SK-N-SH (cell line): ENCODE results near the gene CACNA2D4.

Experiments used
- EZH2phosphoT487 ChIP-seq: fragments of 200-600 bp; sonication (generic); IDR thresholded peaks from 2 replicates; pipeline ENCODE4 v1.6.1; 2017; ENCODE audit warnings: low read depth, mixed run types, mild to moderate bottlenecking, antibody characterized with exemption, moderate library complexity, borderline replicate concordance
- JUND ChIP-seq: IDR thresholded peaks from 2 replicates; pipeline ENCODE4 v1.4.0; 2012
- RFX5 ChIP-seq: IDR thresholded peaks from 2 replicates; pipeline ENCODE4 v1.6.1; 2012; ENCODE audit warnings: mild to moderate bottlenecking, improper control_type of control experiment, low read length
- SMC3 ChIP-seq: IDR thresholded peaks from 2 replicates; pipeline ENCODE4 v1.6.1; 2012; ENCODE audit warnings: low read depth, low read length, improper control_type of control experiment
- TAF1 ChIP-seq: IDR thresholded peaks from 2 replicates; pipeline ENCODE4 v1.6.1; 2012; ENCODE audit warnings: low read depth, mild to moderate bottlenecking, low read length, moderate library complexity, borderline replicate concordance
- TF ChIP-seq, protein P1 (sequence below): fragments of 200-600 bp; sonication (generic); IDR thresholded peaks from 2 replicates; pipeline ENCODE4 v1.6.1; 2017; ENCODE audit warnings: antibody characterized with exemption, mild to moderate bottlenecking, moderate library complexity

DNA sequence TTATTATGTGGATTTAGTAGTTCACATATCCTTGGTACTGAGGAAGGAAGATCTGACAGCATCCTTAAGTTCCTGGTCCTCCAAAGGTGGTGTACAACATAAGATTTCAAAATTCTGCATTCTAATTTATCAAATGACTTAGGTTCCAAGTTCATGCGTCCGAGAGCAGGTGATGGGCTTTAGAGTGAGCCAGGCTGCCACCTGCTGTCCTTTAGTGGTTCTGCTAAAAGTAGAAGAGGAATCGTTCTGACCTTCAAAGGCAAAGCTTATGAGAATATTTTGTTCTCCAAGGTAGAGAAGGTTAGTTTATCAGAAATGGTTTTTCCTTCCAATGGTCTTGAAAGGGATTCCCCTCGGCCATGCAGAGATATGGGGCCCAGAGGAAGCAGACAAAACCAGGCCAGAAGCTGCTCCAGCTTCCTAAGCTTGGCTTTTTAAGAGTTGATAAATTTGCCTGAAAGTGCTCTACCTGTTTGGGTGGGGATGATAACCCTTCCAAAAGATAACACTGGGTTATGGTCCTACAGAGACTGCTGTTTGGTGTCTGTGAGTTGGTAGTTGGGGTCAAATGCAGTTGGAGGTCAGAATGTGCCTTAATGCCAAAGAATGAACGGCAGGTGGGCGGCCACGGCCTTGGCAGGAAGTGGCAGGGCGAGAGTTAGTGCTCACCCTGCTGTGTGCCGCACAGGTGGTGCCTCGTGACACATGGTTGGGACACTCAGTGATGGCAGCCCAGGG is 127.2 kb downstream of the CACNA2D4 start:
- TF ChIP-seq TAF1 (no peak), EZH2phosphoT487 (no peak), SMC3 (peak; percentile 97), JUND (no peak), RFX5 (no peak)
- TF ChIP-seq, protein P1, sequence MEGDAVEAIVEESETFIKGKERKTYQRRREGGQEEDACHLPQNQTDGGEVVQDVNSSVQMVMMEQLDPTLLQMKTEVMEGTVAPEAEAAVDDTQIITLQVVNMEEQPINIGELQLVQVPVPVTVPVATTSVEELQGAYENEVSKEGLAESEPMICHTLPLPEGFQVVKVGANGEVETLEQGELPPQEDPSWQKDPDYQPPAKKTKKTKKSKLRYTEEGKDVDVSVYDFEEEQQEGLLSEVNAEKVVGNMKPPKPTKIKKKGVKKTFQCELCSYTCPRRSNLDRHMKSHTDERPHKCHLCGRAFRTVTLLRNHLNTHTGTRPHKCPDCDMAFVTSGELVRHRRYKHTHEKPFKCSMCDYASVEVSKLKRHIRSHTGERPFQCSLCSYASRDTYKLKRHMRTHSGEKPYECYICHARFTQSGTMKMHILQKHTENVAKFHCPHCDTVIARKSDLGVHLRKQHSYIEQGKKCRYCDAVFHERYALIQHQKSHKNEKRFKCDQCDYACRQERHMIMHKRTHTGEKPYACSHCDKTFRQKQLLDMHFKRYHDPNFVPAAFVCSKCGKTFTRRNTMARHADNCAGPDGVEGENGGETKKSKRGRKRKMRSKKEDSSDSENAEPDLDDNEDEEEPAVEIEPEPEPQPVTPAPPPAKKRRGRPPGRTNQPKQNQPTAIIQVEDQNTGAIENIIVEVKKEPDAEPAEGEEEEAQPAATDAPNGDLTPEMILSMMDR = peak; percentile 92
